MCF 10A (cell line): ENCODE measurements around the gene HSPA1B. TPM values are rescaled to one million over a fixed set of nuclear protein-coding genes. Genes with fewer than 3 reads are reported as not detected.
"Not testable (repeated sequence)": the region's sequence is repeated elsewhere in the genome, so short reads cannot be mapped to it uniquely, and the experiment has no call there.

ENCODE experiments used
- BruUV-seq: library from RNA; stranded (reverse); fragments of 400-500 nt; replicated peaks from 2 replicates; lab custom pipeline; 2021; lab: Mats Ljungman, UMichigan
- CTCF ChIA-PET: fragments of 300-600 bp; sonication (Branson Sonifier 250); formaldehyde crosslinking; extraction: SDS; loops from one replicate; lab custom pipeline; 2021; ENCODE audit warnings: antibody characterized with exemption, inconsistent platforms; lab: Yijun Ruan, JAX
- POLR2A ChIA-PET: fragments of 300-600, 350-650 bp; sonication (Branson Sonifier 250); formaldehyde crosslinking; extraction: SDS; loops from one replicate; lab custom pipeline; 2020; ENCODE audit warnings: antibody characterized with exemption, inconsistent platforms; lab: Yijun Ruan, JAX
- DNase-seq: peaks from one replicate; pipeline ENCODE4 v3.0.0-alpha.2; 2018; ENCODE audit not compliant: unreplicated experiment
- H3K27ac Mint-ChIP-seq: one replicate; pipeline ENCODE4 v1.8.0; 2022; ENCODE audit warnings: mild to moderate bottlenecking, low read depth, mixed read lengths; ENCODE audit not compliant: unreplicated experiment
- H3K27me3 Mint-ChIP-seq: one replicate; pipeline ENCODE4 v1.8.0; 2022; ENCODE audit warnings: mixed read lengths; ENCODE audit not compliant: insufficient read depth, unreplicated experiment
- H3K36me3 Mint-ChIP-seq: one replicate; pipeline ENCODE4 v1.8.0; 2022; ENCODE audit warnings: mild to moderate bottlenecking, moderate library complexity, mixed read lengths; ENCODE audit not compliant: insufficient read depth, unreplicated experiment
- H3K4me1 Mint-ChIP-seq: one replicate; pipeline ENCODE4 v1.8.0; 2022; ENCODE audit warnings: mixed read lengths; ENCODE audit not compliant: insufficient read depth, unreplicated experiment
- H3K4me3 Mint-ChIP-seq: one replicate; pipeline ENCODE4 v1.8.0; 2022; ENCODE audit warnings: mild to moderate bottlenecking, moderate library complexity, mixed read lengths; ENCODE audit not compliant: unreplicated experiment
- H3K9me3 Mint-ChIP-seq: one replicate; pipeline ENCODE4 v1.8.0; 2022; ENCODE audit warnings: mixed read lengths; ENCODE audit not compliant: unreplicated experiment
- intact Hi-C: fragments of 100-400 bp; cut with micrococcal nuclease; formaldehyde crosslinking; loops from 2 replicates; pipeline ENCODE4 v1.14.1; 2022
- total RNA-seq: library from RNA; stranded (reverse); gene quantifications from 2 replicates; pipeline ENCODE4 v1.2.3, GENCODE V29; 2022
- TF ChIP-seq, protein P1 (sequence below): fragments of 200-600 bp; IDR thresholded peaks from one replicate; pipeline ENCODE4 v1.8.0; 2022; ENCODE audit warnings: antibody characterized with exemption, mild to moderate bottlenecking; ENCODE audit not compliant: unreplicated experiment

HSPA1B gene
- total RNA-seq, 1 experiment from 2014 or later: 29.8 TPM

DNA sequence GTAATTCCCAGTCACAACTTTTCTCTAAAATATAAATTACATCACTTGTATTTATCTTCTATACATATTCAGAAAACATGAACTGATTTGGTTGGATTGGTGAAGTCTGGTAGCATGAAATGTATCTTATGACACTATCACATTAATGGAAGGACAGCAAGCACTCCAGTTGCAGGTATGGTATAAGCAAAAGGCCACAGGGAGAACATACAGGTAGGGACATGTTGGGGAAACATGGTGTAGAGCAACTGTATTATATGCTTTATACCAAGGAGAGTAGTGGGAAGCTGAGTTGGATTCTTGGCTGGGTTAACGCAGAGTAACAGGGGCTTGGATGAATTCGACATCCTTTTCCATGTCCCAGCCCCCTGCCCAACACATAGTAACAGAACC is 30.5 kb upstream of the HSPA1B start:
- Mint-ChIP-seq H3K27me3 (no peaks in the 10 kb centered on the region), H3K9me3 (no peaks in the 10 kb centered on the region), H3K27ac (no peak overlapping the region), H3K36me3 (peaks cover 57% of the 10 kb centered on the region), H3K4me3 (no peak overlapping the region), H3K4me1 (peaks cover 16% of the 10 kb centered on the region)
- POLR2A ChIA-PET: interaction anchor here (1.6 to 3.2 kb wide), 11 partner anchors 9 to 94 kb away, joined by 4 to 79 read pairs (median 19); partner anchors contain the start of genes ABHD16A, DDAH2, HSPA1A and HSPA1B
- DNase-seq: no peak
- CTCF ChIA-PET: interaction anchor here (1.3 to 2.8 kb wide), 3 partner anchors 9 to 67 kb away, joined by 3 to 22 read pairs (median 6); partner anchors contain the start of genes DDAH2 and LSM2
- TF ChIP-seq, protein P1, sequence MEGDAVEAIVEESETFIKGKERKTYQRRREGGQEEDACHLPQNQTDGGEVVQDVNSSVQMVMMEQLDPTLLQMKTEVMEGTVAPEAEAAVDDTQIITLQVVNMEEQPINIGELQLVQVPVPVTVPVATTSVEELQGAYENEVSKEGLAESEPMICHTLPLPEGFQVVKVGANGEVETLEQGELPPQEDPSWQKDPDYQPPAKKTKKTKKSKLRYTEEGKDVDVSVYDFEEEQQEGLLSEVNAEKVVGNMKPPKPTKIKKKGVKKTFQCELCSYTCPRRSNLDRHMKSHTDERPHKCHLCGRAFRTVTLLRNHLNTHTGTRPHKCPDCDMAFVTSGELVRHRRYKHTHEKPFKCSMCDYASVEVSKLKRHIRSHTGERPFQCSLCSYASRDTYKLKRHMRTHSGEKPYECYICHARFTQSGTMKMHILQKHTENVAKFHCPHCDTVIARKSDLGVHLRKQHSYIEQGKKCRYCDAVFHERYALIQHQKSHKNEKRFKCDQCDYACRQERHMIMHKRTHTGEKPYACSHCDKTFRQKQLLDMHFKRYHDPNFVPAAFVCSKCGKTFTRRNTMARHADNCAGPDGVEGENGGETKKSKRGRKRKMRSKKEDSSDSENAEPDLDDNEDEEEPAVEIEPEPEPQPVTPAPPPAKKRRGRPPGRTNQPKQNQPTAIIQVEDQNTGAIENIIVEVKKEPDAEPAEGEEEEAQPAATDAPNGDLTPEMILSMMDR: no peak
- intact Hi-C loops: loop anchor here (2.0 kb wide), 1 partner anchor 18 kb away; the partner anchor contains the start of genes HSPA1A and HSPA1L
- BruUV-seq: no TSS peak

- no TSS peak for BruUV-seq
- no peak overlapping the region for H3K27ac Mint-ChIP-seq
- H3K9me3 Mint-ChIP-seq: no peaks in the 10 kb centered on the region
- peaks cover 10% of the 10 kb centered on the region for H3K4me1 Mint-ChIP-seq
- ChIA-PET POLR2A (interaction anchor here (1.6 to 2.7 kb wide), 2 partner anchors 9 to 29 kb away, joined by 7 to 15 read pairs; partner anchors contain the start of genes HSPA1B and LSM2), CTCF (interaction anchor here (2.2 to 2.8 kb wide), 2 partner anchors 9 to 16 kb away, joined by 6 to 22 read pairs; partner anchors contain the start of gene LSM2)
- no peak for DNase-seq
- peaks cover 56% of the 10 kb centered on the region for H3K36me3 Mint-ChIP-seq
- no peaks in the 10 kb centered on the region for H3K27me3 Mint-ChIP-seq
- H3K4me3 Mint-ChIP-seq: no peak overlapping the region
- TF ChIP-seq, protein P1: no peak
- intact Hi-C loops: loop anchor here (2.0 kb wide), 1 partner anchor 17 kb away; the partner anchor contains the start of genes HSPA1A and HSPA1L
These were observed 29.9 kb upstream of the HSPA1B start for GRCh38 chr6:31797588-31797987.

- no peak for DNase-seq
- Mint-ChIP-seq H3K27me3 (no peaks in the 10 kb centered on the region), H3K4me1 (no peaks in the 10 kb centered on the region), H3K9me3 (no peaks in the 10 kb centered on the region), H3K4me3 (no peak overlapping the region), H3K36me3 (peaks cover 57% of the 10 kb centered on the region), H3K27ac (no peak overlapping the region)
- ChIA-PET POLR2A (interaction anchor here (0.9 to 2.7 kb wide), 5 partner anchors 16 to 27 kb away, joined by 3 to 15 read pairs (median 6); partner anchors contain the start of genes HSPA1A, HSPA1B and HSPA1L), CTCF (interaction anchor here (0.6 kb wide), 2 partner anchors 244 to 303 kb away, joined by 3 read pairs; no protein-coding TSS in a partner anchor)
- TF ChIP-seq, protein P1: no peak
- intact Hi-C loops: no loop called here
- no TSS peak for BruUV-seq
These were observed 27.8 kb upstream of the HSPA1B start for GRCh38 chr6:31799781-31800180.

- intact Hi-C loops, BruUV-seq, H3K9me3 Mint-ChIP-seq, DNase-seq, H3K4me3 Mint-ChIP-seq, H3K27ac Mint-ChIP-seq, H3K4me1 Mint-ChIP-seq, H3K27me3 Mint-ChIP-seq: not testable (repeated sequence)
- H3K36me3 Mint-ChIP-seq: peaks cover 57% of the 10 kb centered on the region
- ChIA-PET POLR2A (interaction anchor here (0.9 to 1.3 kb wide), 2 partner anchors 26 to 33 kb away, joined by 4 to 5 read pairs; partner anchors contain the start of gene HSPA1B), CTCF (interaction anchor here (0.6 to 0.7 kb wide), 2 partner anchors 10 to 121 kb away, joined by 3 read pairs; no protein-coding TSS in a partner anchor)
These were observed 26.3 kb upstream of the HSPA1B start for GRCh38 chr6:31801031-31801927.
